H1 (cell line): ENCODE results near the gene GPR162. TPM values are rescaled to one million over a fixed set of nuclear protein-coding genes. Genes with fewer than 3 reads are reported as not detected.

ENCODE experiments used
- CTCF ChIA-PET: fragments of 300-600 bp; sonication (Branson Sonifier 250); formaldehyde crosslinking; loops from one replicate; lab custom pipeline; 2021; ENCODE audit not compliant: partially characterized antibody; lab: Charles Lee
- POLR2A ChIA-PET: fragments of 300-600 bp; sonication (Branson Sonifier 250); formaldehyde crosslinking; loops from one replicate; lab custom pipeline; 2021; ENCODE audit warnings: inconsistent platforms; ENCODE audit not compliant: partially characterized antibody; lab: Charles Lee
- DNase-seq, 2 experiments: peaks; one replicate each; pipeline versions ENCODE4 v3.0.0 to v3.0.0-alpha.2; 2010 to 2022; ENCODE audit warnings: low spot score in 2 of 2, low read depth in 1 of 2, mixed read lengths in 1 of 2
- FAIRE-seq: peaks from 2 replicates; lab custom pipeline; 2011; peaks lifted over from hg19 to GRCh38; lab: Jason Lieb, UNC
- H2AFZ ChIP-seq: 2 replicates; pipeline ENCODE4 v1.8.1; 2012; ENCODE audit warnings: low read length, inconsistent platforms
- H2AK5ac ChIP-seq: 2 replicates; pipeline ENCODE4 v1.6.1; 2013; ENCODE audit warnings: low read depth, low read length
- H2BK120ac ChIP-seq: replicated peaks from 2 replicates; pipeline ENCODE3; 2013; ENCODE audit warnings: low read depth, low read length, inconsistent platforms
- H2BK12ac ChIP-seq: 2 replicates; pipeline ENCODE4 v1.6.1; 2013; ENCODE audit warnings: low read depth, low read length
- H2BK15ac ChIP-seq: 2 replicates; pipeline ENCODE4 v1.6.1; 2013; ENCODE audit warnings: low read length
- H2BK20ac ChIP-seq: 2 replicates; pipeline ENCODE4 v1.6.1; 2013; ENCODE audit warnings: low read length
- H2BK5ac ChIP-seq: 2 replicates; pipeline ENCODE4 v1.6.1; 2013; ENCODE audit warnings: low read depth, low read length
- H3K14ac ChIP-seq: 2 replicates; pipeline ENCODE4 v1.6.1; 2013; ENCODE audit warnings: inconsistent platforms; ENCODE audit not compliant: insufficient read length
- H3K18ac ChIP-seq: 2 replicates; pipeline ENCODE4 v1.6.1; 2013; ENCODE audit warnings: low read length; ENCODE audit errors: extremely low read depth
- H3K23ac ChIP-seq: 2 replicates; pipeline ENCODE4 v1.6.1; 2013; ENCODE audit warnings: inconsistent platforms; ENCODE audit not compliant: insufficient read length
- H3K23me2 ChIP-seq: 2 replicates; pipeline ENCODE4 v1.6.1; 2013; ENCODE audit warnings: low read depth, low read length
- H3K27ac ChIP-seq: 2 replicates; pipeline ENCODE4 v1.6.1; 2011; ENCODE audit warnings: low read depth, low read length, inconsistent platforms
- H3K27me3 ChIP-seq, 4 experiments: replicated peaks in 1 of 4; 1 replicate in 1 of 4; 2 replicates in 3 of 4; pipeline versions ENCODE4 v1.6.1 to v1.8.1; 2011 to 2013; ENCODE audit warnings: low read length in 3 of 4, mild to moderate bottlenecking in 3 of 4, inconsistent platforms in 2 of 4, mixed read lengths in 2 of 4, moderate library complexity in 1 of 4; ENCODE audit not compliant: control insufficient read depth in 3 of 4, insufficient read depth in 3 of 4; ENCODE audit errors: extremely low read depth in 1 of 4
- H3K36me3 ChIP-seq, 4 experiments: 2 replicates each; pipeline versions ENCODE4 v1.6.1 to v1.8.1; 2011 to 2013; ENCODE audit warnings: mild to moderate bottlenecking in 4 of 4, low read length in 3 of 4, moderate library complexity in 2 of 4, control low read depth in 1 of 4, inconsistent platforms in 1 of 4; ENCODE audit not compliant: insufficient read depth in 4 of 4, control insufficient read depth in 2 of 4
- H3K4ac ChIP-seq: replicated peaks from 2 replicates; pipeline ENCODE3; 2013; ENCODE audit warnings: low read length, low read depth, mixed read lengths, inconsistent platforms; ENCODE audit not compliant: insufficient read length
- H3K4me1 ChIP-seq, 4 experiments: replicated peaks in 1 of 4; 1 replicate in 1 of 4; 2 replicates in 3 of 4; pipeline versions ENCODE4 v1.6.1 to v1.8.1; 2011 to 2013; ENCODE audit warnings: low read length in 3 of 4, inconsistent platforms in 2 of 4, mixed read lengths in 1 of 4; ENCODE audit not compliant: insufficient read depth in 4 of 4, control insufficient read depth in 3 of 4
- H3K4me2 ChIP-seq, 2 experiments: 2 replicates each; pipeline versions ENCODE4 v1.6.1 to v1.8.1; 2011 to 2013; ENCODE audit warnings: low read depth in 2 of 2, low read length in 2 of 2, control low read depth in 1 of 2, inconsistent platforms in 1 of 2, mild to moderate bottlenecking in 1 of 2; ENCODE audit not compliant: insufficient read depth in 1 of 2
- H3K4me3 ChIP-seq, 4 experiments: fragments of 200-600, 300-600 bp in 1 of 4; sonication (generic), shearing (Covaris generic), sonication (Bioruptor Twin) in 1 of 4; 2 replicates each; pipeline versions ENCODE4 v1.5.1 to v1.8.1; 2011 to 2016; ENCODE audit warnings: low read length in 4 of 4, low read depth in 3 of 4, control low read depth in 2 of 4, inconsistent platforms in 2 of 4, mild to moderate bottlenecking in 2 of 4, mixed read lengths in 1 of 4, moderate library complexity in 1 of 4; ENCODE audit not compliant: insufficient read depth in 2 of 4; ENCODE audit errors: extremely low read depth in 1 of 4
- H3K56ac ChIP-seq: replicated peaks from 2 replicates; pipeline ENCODE3; 2013; ENCODE audit warnings: low read depth, mild to moderate bottlenecking, mixed read lengths, low read length, inconsistent platforms; ENCODE audit not compliant: insufficient read length
- H3K79me1 ChIP-seq: 2 replicates; pipeline ENCODE4 v1.6.1; 2013; ENCODE audit warnings: low read depth, low read length, control low read depth
- H3K79me2 ChIP-seq, 2 experiments: 2 replicates each; pipeline versions ENCODE4 v1.6.1 to v1.8.1; 2012 to 2013; ENCODE audit warnings: low read length in 2 of 2, mild to moderate bottlenecking in 2 of 2, inconsistent platforms in 1 of 2; ENCODE audit not compliant: insufficient read depth in 2 of 2, control insufficient read depth in 1 of 2
- H3K9ac ChIP-seq, 4 experiments: replicated peaks in 1 of 4; 1 replicate in 1 of 4; 2 replicates in 3 of 4; pipeline versions ENCODE4 v1.6.1 to v1.8.1; 2011 to 2013; ENCODE audit warnings: low read depth in 3 of 4, low read length in 3 of 4, control low read depth in 2 of 4, mild to moderate bottlenecking in 2 of 4, moderate library complexity in 2 of 4, inconsistent platforms in 1 of 4; ENCODE audit errors: extremely low read depth in 1 of 4
- H3K9me3 ChIP-seq, 2 experiments: 2 replicates each; pipeline versions ENCODE4 v1.6.1 to v1.8.1; 2012 to 2013; ENCODE audit warnings: mild to moderate bottlenecking in 2 of 2, moderate library complexity in 2 of 2, control low read depth in 1 of 2, inconsistent platforms in 1 of 2, low read depth in 1 of 2, low read length in 1 of 2, mixed read lengths in 1 of 2; ENCODE audit not compliant: insufficient read depth in 2 of 2
- H4K20me1 ChIP-seq, 2 experiments: replicated peaks in 1 of 2; 2 replicates each; pipeline versions ENCODE3 to v1.8.1; 2011 to 2013; ENCODE audit warnings: inconsistent platforms in 2 of 2, low read length in 2 of 2, mild to moderate bottlenecking in 1 of 2; ENCODE audit not compliant: insufficient read depth in 2 of 2, control insufficient read depth in 1 of 2
- H4K5ac ChIP-seq: 2 replicates; pipeline ENCODE4 v1.6.1; 2013; ENCODE audit warnings: low read length, low read depth, mixed read lengths, inconsistent platforms; ENCODE audit not compliant: insufficient read length
- H4K8ac ChIP-seq: 2 replicates; pipeline ENCODE4 v1.8.0; 2013; ENCODE audit warnings: mild to moderate bottlenecking, moderate library complexity, low read length, inconsistent platforms; ENCODE audit not compliant: insufficient read depth; ENCODE audit errors: extremely low read depth
- H4K91ac ChIP-seq: replicated peaks from 2 replicates; pipeline ENCODE3; 2013; ENCODE audit warnings: low read length, mixed read lengths, inconsistent platforms; ENCODE audit not compliant: insufficient read length
- CEBPB ChIP-seq: IDR thresholded peaks from 2 replicates; pipeline ENCODE4 v1.6.1; 2012; ENCODE audit warnings: low read depth, low read length
- HDAC2 ChIP-seq, 2 experiments: fragments of 300-600 bp in 1 of 2; sonication (generic) in 1 of 2; IDR thresholded peaks; 2 replicates each; pipeline ENCODE4 v1.6.1; 2011 to 2012; ENCODE audit warnings: low read depth in 2 of 2, low read length in 2 of 2, mild to moderate bottlenecking in 2 of 2, moderate library complexity in 2 of 2, borderline replicate concordance in 1 of 2, inconsistent platforms in 1 of 2
- WGBS, 2 experiments: shearing (Covaris generic) in 1 of 2; methylation state at CpG; one replicate each; pipeline versions ENCODE4 v1.1.6 to v1.1.7; 2013 to 2015; ENCODE audit warnings: low lambda C conversion rate in 2 of 2, mixed read lengths in 2 of 2, inconsistent platforms in 1 of 2, low coverage in 1 of 2, missing lambda C conversion rate in 1 of 2; ENCODE audit not compliant: insufficient replicate concordance in 2 of 2, insufficient coverage in 1 of 2, insufficient read length in 1 of 2; ENCODE audit errors: extremely low coverage in 1 of 2, missing lambda C conversion rate in 1 of 2; 5-methylcytosine and 5-hydroxymethylcytosine counted together
- polyA plus RNA-seq, 7 experiments: library from polyadenylated mRNA; depleted of rRNA in 3 of 7; stranded (reverse) in 5 of 7; unstranded in 2 of 7; fragments of >200 nt in 5 of 7; fragments of 200-250 nt in 2 of 7; gene quantifications; 1 replicate in 5 of 7; 2 replicates in 1 of 7; 4 replicates in 1 of 7; pipeline versions ENCODE4 v1.2.1 to v1.2.3, GENCODE V29; 2011 to 2013; ENCODE audit warnings: missing spikeins in 2 of 7, mixed read lengths in 2 of 7
- total RNA-seq: library from RNA; stranded (reverse); fragmentation: NEBNext Ultra II Directional; extraction: Animal tissue kit (Norgen Biotek cat#: 25700); gene quantifications from 2 replicates; pipeline ENCODE4 v1.2.1, GENCODE V29; 2021

The GPR162 gene
- total and polyA plus RNA-seq, 2 of the 8 experiments (the other 6 are each of a cell fraction or from before 2014, with no cell fraction given) = 7.3 to 8.8 TPM

DNA sequence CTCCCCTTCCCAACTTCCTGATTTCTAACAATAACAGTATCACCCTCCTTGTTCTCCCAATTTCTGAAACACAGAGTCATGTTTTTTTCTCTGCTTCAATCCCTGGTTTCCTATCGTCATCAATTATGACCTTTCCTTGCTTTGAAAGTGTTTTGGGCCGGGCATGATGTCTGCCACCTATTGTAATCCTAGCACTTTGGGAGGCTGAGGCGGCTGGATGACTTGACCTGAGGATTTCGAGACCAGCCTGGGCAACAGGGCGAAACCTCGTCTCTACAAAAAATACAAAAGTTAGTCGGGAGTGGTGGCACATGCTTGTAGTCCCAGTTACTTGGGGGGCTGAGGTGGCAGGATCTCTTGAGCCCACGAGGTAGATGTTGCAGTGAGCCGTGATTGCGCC, 12.6 kb upstream of the GPR162 start:
- Histone ChIP-seq H3K9ac (no peak overlapping the region), H3K9me3 (0 out of 4 replicates have a peak, but pooled peaks cover 0 to 2% of the 10 kb centered on the region in 2 experiments), H3K79me1 (no peaks in the 10 kb centered on the region), H4K20me1 (no peaks in the 10 kb centered on the region), H3K56ac (no peak overlapping the region), H2BK5ac (no peak overlapping the region), H2BK120ac (no peak overlapping the region), H2AFZ (0 out of 2 replicates have a peak overlapping the region, but pooled peaks have one; percentile 20), H2BK12ac (peak overlapping the region; percentile 95), H3K36me3 (no peaks in the 10 kb centered on the region), H3K14ac (no peak overlapping the region), H3K79me2 (no peaks in the 10 kb centered on the region), H2BK15ac (no peak overlapping the region), H4K8ac (no peak overlapping the region; the same call in 1 of the 2 replicates), H3K18ac (0 out of 2 replicates have a peak overlapping the region, but pooled peaks have one; percentile 16), H4K5ac (no peak overlapping the region), H3K4me2 (0 out of 4 replicates have a peak overlapping the region, but pooled peaks of 1 of the 2 experiments have one; percentile 6), H3K4me1 (peaks cover 0 to 4% (median 2%) of the 10 kb centered on the region in 4 experiments; a peak in 4 of 7 replicates), H3K4me3 (no peak overlapping the region), H2BK20ac (no peak overlapping the region), H3K23me2 (no peaks in the 10 kb centered on the region; the same call in 1 of the 2 replicates), H4K91ac (no peak overlapping the region), H3K4ac (no peak overlapping the region), H2AK5ac (no peak overlapping the region), H3K27ac (no peak overlapping the region), H3K27me3 (no peaks in the 10 kb centered on the region; a peak in 1 of 7 replicates), H3K23ac (no peak overlapping the region)
- ChIA-PET CTCF (interaction anchor here (2.9 to 6.4 kb wide), 2 partner anchors 16 to 31 kb away, joined by 9 to 45 read pairs; no protein-coding TSS in a partner anchor), POLR2A (interaction anchor here (0.6 to 1.2 kb wide), 2 partner anchors 12 to 40 kb away, joined by 3 to 6 read pairs; partner anchors contain the start of gene GPR162)
- FAIRE-seq (no peak), DNase-seq (no peak)
- TF ChIP-seq CEBPB = peak; percentile 44; the same call in 1 of the 2 replicates
- TF ChIP-seq HDAC2 (IDR thresholded peaks at IDR 0.05; ENCODE audit: borderline replicate concordance in 1 of 2, low read depth in 2 of 2, low read length in 2 of 2) = no peak
- WGBS, 2 experiments = 78% methylated on average over 8 of the region's 10 CpGs; no CpG with 5 or more reads in 1 of the 2 experiments
